GM18508 (cell line): ENCODE measurements around the gene HLA-DQA2.
"Not testable (repeated sequence)": the region's sequence is repeated elsewhere in the genome, so short reads cannot be mapped to it uniquely, and the experiment has no call there.

ENCODE experiments used
- ATAC-seq: cut with Tn5 transposase; IDR thresholded peaks from one replicate; pipeline ENCODE4 v1.9.1; 2021; ENCODE audit warnings: moderate number of reproducible peaks; ENCODE audit not compliant: insufficient read depth, unreplicated experiment

Gene HLA-DQA2

GRCh38 chr6:32775071-32775470 lies 33.9 kb downstream of the HLA-DQA2 start:
- no peak for ATAC-seq

DNA sequence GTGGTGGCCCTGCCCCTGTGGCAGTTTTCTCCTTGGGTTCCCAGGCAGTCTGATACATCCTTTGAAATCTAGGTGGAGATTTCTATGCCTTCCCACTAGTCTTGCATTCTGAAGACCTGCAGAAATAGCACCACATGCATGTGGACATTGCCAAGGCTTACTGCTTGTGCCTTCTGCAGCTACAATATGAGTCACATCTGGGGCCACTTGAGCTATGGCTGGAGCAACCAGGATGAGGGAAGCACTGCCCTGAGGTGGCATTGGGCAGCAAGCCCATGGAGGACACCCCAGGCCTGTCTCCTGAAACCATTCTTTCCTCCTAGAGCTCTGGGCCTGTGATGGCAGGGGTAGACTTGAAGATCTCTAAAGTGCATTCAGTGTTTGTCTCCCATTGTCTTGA lies 37.8 kb downstream of the HLA-DQA2 start:
- ATAC-seq = no peak

- ATAC-seq = not testable (repeated sequence)
Observed at GRCh38 chr6:32782923-32783322, 41.7 kb downstream of the HLA-DQA2 start.

- ATAC-seq = no peak
Observed at GRCh38 chr6:32785781-32786533, 44.8 kb downstream of the HLA-DQA2 start.

- ATAC-seq = no peak
Observed at GRCh38 chr6:32790306-32790705, 49.1 kb downstream of the HLA-DQA2 start.

DNA sequence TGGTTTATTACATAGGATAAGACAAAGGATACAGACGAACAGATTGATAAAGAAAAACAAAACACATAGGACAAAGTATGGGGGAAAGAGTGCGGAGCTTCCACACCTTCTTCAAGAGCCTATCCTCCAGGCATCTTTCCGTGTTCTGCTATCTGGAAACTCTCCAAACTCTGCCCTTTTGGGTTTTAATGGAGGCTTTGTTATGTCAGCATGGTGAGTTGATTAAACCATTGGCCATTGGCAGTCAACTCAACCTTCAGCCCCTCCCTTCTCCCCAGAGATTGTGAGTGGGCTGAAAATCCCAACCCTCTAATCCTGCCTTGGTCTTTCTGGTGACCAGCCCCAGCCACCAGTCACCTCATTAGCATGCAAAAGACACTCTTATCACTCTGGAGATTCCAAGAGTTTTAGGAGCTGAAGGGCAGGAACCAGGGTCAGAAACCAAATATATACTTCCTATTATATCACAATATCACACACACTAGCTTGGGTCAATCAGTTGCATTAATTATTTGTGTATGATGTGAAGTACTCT lies 51.8 kb downstream of the HLA-DQA2 start:
- ATAC-seq = no peak

- ATAC-seq = no peak
Observed at GRCh38 chr6:32794510-32794909, 53.3 kb downstream of the HLA-DQA2 start.
